ENCODE measurements around the gene PAX2.

- TF ChIP-seq CTCF (IDR thresholded peaks at IDR 0.05; ENCODE audit: insufficient read depth, low read depth, low read length), result no peak
- no peak for TF ChIP-seq EZH2 (IDR thresholded peaks at IDR 0.05; ENCODE audit: insufficient read depth, low read length)
Observed at GRCh38 chr10:100847440-100847839, 102.1 kb downstream of the PAX2 start.

Data from astrocyte (in vitro differentiated cells and primary cell).